Retinal pigment epithelial cell (primary cell): ENCODE measurements around the gene GRAP2.

Source experiments
- DNase-seq: peaks from one replicate; pipeline ENCODE4 v3.0.0-alpha.2; 2010; ENCODE audit warnings: low read depth
- H3K4me3 ChIP-seq: 2 replicates; pipeline ENCODE4 v1.5.1; 2011; ENCODE audit warnings: mild to moderate bottlenecking, low read length, control low read depth, moderate library complexity
- TF ChIP-seq, protein P1 (sequence below): conservative IDR thresholded peaks from 2 replicates; pipeline ENCODE4 v1.5.1; 2011; ENCODE audit warnings: low read depth, low read length, control low read depth, inconsistent platforms

Gene GRAP2

DNA sequence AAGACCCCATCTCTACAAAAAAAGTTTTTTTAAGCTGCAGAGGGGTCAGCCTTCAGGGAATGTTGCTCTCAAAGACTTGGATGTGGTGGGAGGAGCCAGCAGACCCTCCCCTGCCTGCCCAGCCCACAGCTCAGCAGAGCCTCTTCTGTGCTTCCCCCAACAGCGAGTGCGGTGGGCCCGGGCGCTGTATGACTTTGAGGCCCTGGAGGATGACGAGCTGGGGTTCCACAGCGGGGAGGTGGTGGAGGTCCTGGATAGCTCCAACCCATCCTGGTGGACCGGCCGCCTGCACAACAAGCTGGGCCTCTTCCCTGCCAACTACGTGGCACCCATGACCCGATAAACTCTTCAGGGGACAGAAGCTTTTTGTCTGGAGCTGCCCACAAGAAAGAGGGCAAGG is 69.9 kb downstream of the GRAP2 start:
- no peak overlapping the region for H3K4me3 ChIP-seq
- TF ChIP-seq, protein P1, sequence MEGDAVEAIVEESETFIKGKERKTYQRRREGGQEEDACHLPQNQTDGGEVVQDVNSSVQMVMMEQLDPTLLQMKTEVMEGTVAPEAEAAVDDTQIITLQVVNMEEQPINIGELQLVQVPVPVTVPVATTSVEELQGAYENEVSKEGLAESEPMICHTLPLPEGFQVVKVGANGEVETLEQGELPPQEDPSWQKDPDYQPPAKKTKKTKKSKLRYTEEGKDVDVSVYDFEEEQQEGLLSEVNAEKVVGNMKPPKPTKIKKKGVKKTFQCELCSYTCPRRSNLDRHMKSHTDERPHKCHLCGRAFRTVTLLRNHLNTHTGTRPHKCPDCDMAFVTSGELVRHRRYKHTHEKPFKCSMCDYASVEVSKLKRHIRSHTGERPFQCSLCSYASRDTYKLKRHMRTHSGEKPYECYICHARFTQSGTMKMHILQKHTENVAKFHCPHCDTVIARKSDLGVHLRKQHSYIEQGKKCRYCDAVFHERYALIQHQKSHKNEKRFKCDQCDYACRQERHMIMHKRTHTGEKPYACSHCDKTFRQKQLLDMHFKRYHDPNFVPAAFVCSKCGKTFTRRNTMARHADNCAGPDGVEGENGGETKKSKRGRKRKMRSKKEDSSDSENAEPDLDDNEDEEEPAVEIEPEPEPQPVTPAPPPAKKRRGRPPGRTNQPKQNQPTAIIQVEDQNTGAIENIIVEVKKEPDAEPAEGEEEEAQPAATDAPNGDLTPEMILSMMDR = no peak
- no peak for DNase-seq

GRCh38 chr22:39972641-39973040 is 71.8 kb downstream of the GRAP2 start:
- H3K4me3 ChIP-seq = no peak overlapping the region
- TF ChIP-seq, protein P1 = no peak
- no peak for DNase-seq

DNA sequence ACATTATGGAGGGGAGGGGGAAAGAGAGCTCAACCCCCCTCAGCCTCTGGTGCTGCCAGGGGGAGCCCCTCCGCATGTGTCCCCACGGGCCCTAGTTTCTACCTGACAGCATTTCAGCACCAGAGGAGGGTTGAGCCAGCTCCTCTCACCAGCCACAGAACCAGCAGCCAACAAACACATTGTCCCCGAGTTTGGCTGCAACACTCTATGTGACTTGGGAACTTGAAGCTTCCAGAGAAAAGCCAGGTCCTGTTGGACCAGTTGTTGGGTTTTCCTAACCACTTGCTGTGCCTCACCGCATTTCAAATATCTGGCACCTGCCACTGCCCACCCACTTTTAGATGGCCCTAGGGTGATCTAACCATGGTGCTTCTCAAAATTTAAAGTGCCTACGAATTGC is 72.8 kb downstream of the GRAP2 start:
- DNase-seq = no peak
- H3K4me3 ChIP-seq = no peak overlapping the region
- TF ChIP-seq, protein P1 = no peak

DNA sequence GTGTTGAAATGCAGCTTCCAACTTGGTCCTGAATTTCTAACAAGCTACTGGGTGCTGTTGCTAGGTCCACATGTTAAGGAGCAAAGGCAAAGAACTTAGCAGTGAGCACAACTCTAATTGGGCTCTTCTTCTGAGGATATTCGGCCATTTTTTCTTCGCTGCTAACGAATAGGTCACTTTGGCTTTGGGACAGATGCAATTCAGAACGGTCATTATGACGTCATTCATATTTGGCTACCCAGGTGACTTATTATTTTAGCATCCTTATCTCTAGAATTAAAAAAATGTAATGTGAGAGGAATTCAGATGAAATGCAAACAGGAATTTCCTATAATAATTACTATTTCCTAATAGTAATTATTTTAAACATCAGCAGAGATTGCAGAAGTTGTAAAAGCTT is 73.2 kb downstream of the GRAP2 start:
- no peak for DNase-seq
- TF ChIP-seq, protein P1 = no peak
- H3K4me3 ChIP-seq = no peak overlapping the region

DNA sequence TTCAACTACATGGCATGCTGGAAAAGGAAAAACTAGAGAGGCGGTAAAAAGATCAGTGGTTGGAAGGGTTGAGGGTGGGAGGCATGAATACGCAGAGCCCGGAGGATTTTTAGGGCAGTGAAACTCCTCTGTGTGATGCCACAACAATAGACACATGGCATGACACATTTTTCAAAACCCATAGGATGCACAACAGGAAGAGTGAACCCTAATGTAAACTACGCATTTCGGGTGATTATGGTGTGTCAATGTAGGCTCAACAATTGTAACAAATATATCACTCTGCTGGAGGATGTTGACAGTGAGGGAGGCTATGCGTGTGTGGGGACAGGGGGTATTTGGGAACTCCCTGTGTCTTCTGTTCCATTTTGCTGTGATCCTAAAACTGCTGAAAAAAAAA is 78.2 kb downstream of the GRAP2 start:
- TF ChIP-seq, protein P1 = no peak
- no peak for DNase-seq

GRCh38 chr22:39979458-39979857 is 78.6 kb downstream of the GRAP2 start:
- no peak for DNase-seq
- TF ChIP-seq, protein P1 = no peak
- H3K4me3 ChIP-seq = no peak overlapping the region

More for the DNA sequence above, 78.2 kb downstream of the GRAP2 start:
- H3K4me3 ChIP-seq = no peak overlapping the region

DNA sequence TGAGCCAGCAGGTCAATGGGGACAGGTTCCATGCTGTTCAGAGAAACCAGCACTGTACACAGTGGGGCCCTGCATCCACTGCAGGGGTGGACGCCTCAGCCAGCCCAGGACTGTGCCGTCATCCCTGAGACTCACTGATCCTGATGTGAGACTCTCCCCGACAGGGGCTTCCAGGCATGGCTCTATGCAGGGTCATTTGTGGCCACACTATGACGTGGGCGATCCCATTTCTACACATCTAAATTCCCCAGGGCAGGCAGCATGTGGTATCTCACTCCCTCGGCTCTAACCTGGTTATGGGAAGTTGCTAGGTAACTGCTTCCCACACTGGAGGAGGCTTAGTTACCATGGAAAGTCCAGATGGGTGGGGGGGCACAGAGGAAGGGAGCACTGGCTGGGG is 79.7 kb downstream of the GRAP2 start:
- DNase-seq = no peak
- TF ChIP-seq, protein P1 = no peak
- H3K4me3 ChIP-seq = no peak overlapping the region
